HFF-Myc (cell line): ENCODE measurements around the gene INKA1.
"Not testable (repeated sequence)": the region's sequence is repeated elsewhere in the genome, so short reads cannot be mapped to it uniquely, and the experiment has no call there.

Experiments
- DNase-seq: peaks from one replicate; pipeline ENCODE4 v3.0.0-alpha.2; 2011; ENCODE audit warnings: low read depth; ENCODE audit errors: extremely low read depth
- H3K4me3 ChIP-seq: replicated peaks from 2 replicates; pipeline ENCODE4 v1.5.1; 2011; ENCODE audit warnings: low read depth, mild to moderate bottlenecking, control low read depth, low read length
- CTCF ChIP-seq: IDR thresholded peaks from 2 replicates; pipeline ENCODE4 v1.5.1; 2012; ENCODE audit warnings: mild to moderate bottlenecking, low read depth, low read length, control low read depth; ENCODE audit errors: missing control alignments

INKA1 gene

GRCh38 chr3:49769286-49769915 is 33.7 kb upstream of the INKA1 start:
- no peak for TF ChIP-seq CTCF
- DNase-seq, result no peak
- H3K4me3 ChIP-seq, result no peak overlapping the region

GRCh38 chr3:49769926-49770325 is 33.1 kb upstream of the INKA1 start:
- no peak for DNase-seq
- no peak for TF ChIP-seq CTCF
- no peak overlapping the region for H3K4me3 ChIP-seq

GRCh38 chr3:49771340-49771938 is 31.6 kb upstream of the INKA1 start:
- no peak for DNase-seq
- TF ChIP-seq CTCF, result no peak
- H3K4me3 ChIP-seq, result no peak overlapping the region

- no peak for TF ChIP-seq CTCF
- no peak for DNase-seq
- H3K4me3 ChIP-seq, result no peak overlapping the region
These were observed 30.4 kb upstream of the INKA1 start for GRCh38 chr3:49772703-49773102.

- DNase-seq, result no peak
- no peak for TF ChIP-seq CTCF
- no peak overlapping the region for H3K4me3 ChIP-seq
These were observed 27.5 kb upstream of the INKA1 start for GRCh38 chr3:49775538-49775937.

GRCh38 chr3:49776101-49776500 is 27.0 kb upstream of the INKA1 start:
- not testable (repeated sequence) for DNase-seq, H3K4me3 ChIP-seq

GRCh38 chr3:49779358-49780079 is 23.5 kb upstream of the INKA1 start:
- no peak overlapping the region for H3K4me3 ChIP-seq
- DNase-seq, result no peak
- no peak for TF ChIP-seq CTCF
